ENCODE measurements around the gene EXOSC6.
"Not testable (repeated sequence)": the region's sequence is repeated elsewhere in the genome, so short reads cannot be mapped to it uniquely, and the experiment has no call there.

Gene EXOSC6

GRCh38 chr16:70254180-70254964 lies 2.6 kb upstream of the EXOSC6 start:
- DNase-seq = no peak

- no peak for DNase-seq
These were observed 1.8 kb upstream of the EXOSC6 start for GRCh38 chr16:70253291-70254106.

- DNase-seq = no peak
These were observed 732 bp upstream of the EXOSC6 start for GRCh38 chr16:70252355-70252988.

- peak; percentile 53 for DNase-seq
These were observed 752 bp downstream of the EXOSC6 start for GRCh38 chr16:70250748-70251628.

GRCh38 chr16:70249697-70250096 lies 2.0 kb downstream of the EXOSC6 start:
- not testable (repeated sequence) for DNase-seq

- DNase-seq = not testable (repeated sequence)
These were observed 13.0 kb downstream of the EXOSC6 start for GRCh38 chr16:70238773-70239172.

- not testable (repeated sequence) for DNase-seq
These were observed 19.9 kb downstream of the EXOSC6 start for GRCh38 chr16:70231831-70232230.

- not testable (repeated sequence) for DNase-seq
These were observed 25.7 kb downstream of the EXOSC6 start for GRCh38 chr16:70226024-70226423.

GRCh38 chr16:70225430-70225829 lies 26.3 kb downstream of the EXOSC6 start:
- DNase-seq = not testable (repeated sequence)

GRCh38 chr16:70224645-70225044 lies 27.1 kb downstream of the EXOSC6 start:
- DNase-seq = not testable (repeated sequence)

GRCh38 chr16:70223971-70224513 lies 27.7 kb downstream of the EXOSC6 start:
- not testable (repeated sequence) for DNase-seq

GRCh38 chr16:70223216-70223615 lies 28.5 kb downstream of the EXOSC6 start:
- not testable (repeated sequence) for DNase-seq

- DNase-seq = not testable (repeated sequence)
These were observed 29.2 kb downstream of the EXOSC6 start for GRCh38 chr16:70222574-70222973.

- DNase-seq = not testable (repeated sequence)
These were observed 33.2 kb downstream of the EXOSC6 start for GRCh38 chr16:70218586-70218985.

- not testable (repeated sequence) for DNase-seq
These were observed 45.4 kb downstream of the EXOSC6 start for GRCh38 chr16:70206382-70206781.

GRCh38 chr16:70204668-70205405 lies 46.9 kb downstream of the EXOSC6 start:
- DNase-seq = not testable (repeated sequence)

GRCh38 chr16:70204010-70204409 lies 47.7 kb downstream of the EXOSC6 start:
- not testable (repeated sequence) for DNase-seq

GRCh38 chr16:70203508-70203907 lies 48.2 kb downstream of the EXOSC6 start:
- DNase-seq = not testable (repeated sequence)

- not testable (repeated sequence) for DNase-seq
These were observed 51.7 kb downstream of the EXOSC6 start for GRCh38 chr16:70200063-70200462.

- DNase-seq = not testable (repeated sequence)
These were observed 52.6 kb downstream of the EXOSC6 start for GRCh38 chr16:70199170-70199569.

GRCh38 chr16:70198666-70199065 lies 53.1 kb downstream of the EXOSC6 start:
- DNase-seq = not testable (repeated sequence)
